GM21423 (cell line): ENCODE data around the gene CIT.
"Not testable (repeated sequence)": the region's sequence is repeated elsewhere in the genome, so short reads cannot be mapped to it uniquely, and the experiment has no call there.

Experiments
- ATAC-seq: cut with Tn5 transposase; IDR thresholded peaks from one replicate; pipeline ENCODE4 v1.9.1; 2021; ENCODE audit warnings: mild to moderate bottlenecking, moderate library complexity; ENCODE audit not compliant: unreplicated experiment

CIT gene

GRCh38 chr12:119876761-119877638 is at the start of gene CIT:
TSS of gene CIT (minus strand) at chr12:119877320. CDS start at chr12:119876168, 1,152 bp downstream.
- ATAC-seq, result peak; percentile 100

- ATAC-seq, result no peak
Observed at GRCh38 chr12:119925269-119925668, 48.1 kb upstream of the CIT start.

- no peak for ATAC-seq
Observed at GRCh38 chr12:119920064-119920463, 42.9 kb upstream of the CIT start.

- no peak for ATAC-seq
Observed at GRCh38 chr12:119915894-119916510, 38.9 kb upstream of the CIT start.

- ATAC-seq, result no peak
Observed at GRCh38 chr12:119914666-119915065, 37.5 kb upstream of the CIT start.

GRCh38 chr12:119913536-119914330 is 36.6 kb upstream of the CIT start:
- no peak for ATAC-seq

GRCh38 chr12:119911182-119911581 is 34.1 kb upstream of the CIT start:
- ATAC-seq, result no peak

GRCh38 chr12:119910586-119910985 is 33.5 kb upstream of the CIT start:
- no peak for ATAC-seq

GRCh38 chr12:119902084-119902509 is 25.0 kb upstream of the CIT start:
- peak; percentile 78 for ATAC-seq

GRCh38 chr12:119901670-119902069 is 24.6 kb upstream of the CIT start:
- no peak for ATAC-seq

- no peak for ATAC-seq
Observed at GRCh38 chr12:119894916-119895315, 17.8 kb upstream of the CIT start.

- ATAC-seq, result not testable (repeated sequence)
Observed at GRCh38 chr12:119892611-119893010, 15.5 kb upstream of the CIT start.

- no peak for ATAC-seq
Observed at GRCh38 chr12:119885549-119885948, 8.4 kb upstream of the CIT start.

- ATAC-seq, result not testable (repeated sequence)
Observed at GRCh38 chr12:119883791-119884190, 6.7 kb upstream of the CIT start.

- ATAC-seq, result no peak
Observed at GRCh38 chr12:119883237-119883636, 6.1 kb upstream of the CIT start.

GRCh38 chr12:119877639-119877948 is 474 bp upstream of the CIT start:
- ATAC-seq, result peak; percentile 48

GRCh38 chr12:119870457-119870856 is 6.7 kb downstream of the CIT start:
- ATAC-seq, result no peak

GRCh38 chr12:119869720-119870119 is 7.4 kb downstream of the CIT start:
- no peak for ATAC-seq

- no peak for ATAC-seq
Observed at GRCh38 chr12:119868992-119869391, 8.1 kb downstream of the CIT start.

- ATAC-seq, result no peak
Observed at GRCh38 chr12:119864591-119864990, 12.5 kb downstream of the CIT start.

GRCh38 chr12:119859241-119859640 is 17.9 kb downstream of the CIT start:
- no peak for ATAC-seq
